UCSD-AML1 (cell line): Measurements from ENCODE around the gene OXTR.
"Not testable (repeated sequence)": the region's sequence is repeated elsewhere in the genome, so short reads cannot be mapped to it uniquely, and the experiment has no call there.

ENCODE experiments used
- DNase-seq: peaks from one replicate; lab custom pipeline; 2025; ENCODE audit not compliant: unreplicated experiment; lab: John Stamatoyannopoulos, UW

The OXTR gene

GRCh38 chr3:8743021-8743601 is 26.3 kb downstream of the OXTR start:
- DNase-seq: no peak

GRCh38 chr3:8741581-8742261 is 27.7 kb downstream of the OXTR start:
- DNase-seq: no peak

- DNase-seq: no peak
These were observed 29.5 kb downstream of the OXTR start for GRCh38 chr3:8739757-8740504.

GRCh38 chr3:8738639-8739038 is 30.8 kb downstream of the OXTR start:
- no peak for DNase-seq

- no peak for DNase-seq
These were observed 31.6 kb downstream of the OXTR start for GRCh38 chr3:8737823-8738222.

GRCh38 chr3:8737301-8737700 is 32.1 kb downstream of the OXTR start:
- DNase-seq: no peak

GRCh38 chr3:8736436-8736835 is 33.0 kb downstream of the OXTR start:
- DNase-seq: no peak

GRCh38 chr3:8734908-8735307 is 34.5 kb downstream of the OXTR start:
- no peak for DNase-seq

- no peak for DNase-seq
These were observed 35.1 kb downstream of the OXTR start for GRCh38 chr3:8734137-8734878.

- no peak for DNase-seq
These were observed 35.9 kb downstream of the OXTR start, which contains the start of gene CAV3 for GRCh38 chr3:8733332-8734094. CAV3 (plus strand) TSS chr3:8733802; CDS start chr3:8733877, 75 bp downstream.

- no peak for DNase-seq
These were observed 37.0 kb downstream of the OXTR start for GRCh38 chr3:8732413-8732812.

- no peak for DNase-seq
These were observed 38.8 kb downstream of the OXTR start for GRCh38 chr3:8730656-8731055.

- DNase-seq: no peak
These were observed 39.9 kb downstream of the OXTR start for GRCh38 chr3:8729479-8729878.

- DNase-seq: no peak
These were observed 41.6 kb downstream of the OXTR start for GRCh38 chr3:8727605-8728512.

GRCh38 chr3:8724108-8724752 is 45.2 kb downstream of the OXTR start:
- no peak for DNase-seq

- no peak for DNase-seq
These were observed 45.8 kb downstream of the OXTR start for GRCh38 chr3:8723612-8724011.

GRCh38 chr3:8722808-8723207 is 46.6 kb downstream of the OXTR start:
- no peak for DNase-seq

- not testable (repeated sequence) for DNase-seq
These were observed 53.7 kb downstream of the OXTR start for GRCh38 chr3:8715757-8716156.
